Activated naive CD8-positive, alpha-beta T cell treated with anti-CD3 and anti-CD28 coated beads, Interleukin-2, amount 10 ng/mL, durations not matched to agents 7 days and 5 days (primary cell): ENCODE results near the gene OBP2A. TPM values are rescaled to one million over a fixed set of nuclear protein-coding genes. Genes with fewer than 3 reads are reported as not detected.

Experiments
- ATAC-seq: fragments of 150-1000 bp; cut with Tn5 transposase; one replicate; pipeline ENCODE4 v1.10.0; 2021; ENCODE audit warnings: low read depth, moderate library complexity
- POLR2A ChIA-PET: fragments of 350-600 bp; sonication (Branson Sonifier 250); formaldehyde crosslinking; loops from one replicate; lab custom pipeline; 2021; ENCODE audit warnings: antibody characterized with exemption; lab: Charles Lee
- DNase-seq: peaks from one replicate; pipeline ENCODE4 v3.0.0; 2021
- H3K27ac Mint-ChIP-seq: one replicate; pipeline ENCODE4 v1.8.0; 2022; ENCODE audit warnings: mild to moderate bottlenecking, mixed read lengths
- H3K27me3 Mint-ChIP-seq: one replicate; pipeline ENCODE4 v1.8.0; 2022; ENCODE audit warnings: mild to moderate bottlenecking, moderate library complexity, mixed read lengths
- H3K36me3 Mint-ChIP-seq: one replicate; pipeline ENCODE4 v1.8.0; 2021; ENCODE audit warnings: mild to moderate bottlenecking, mixed read lengths
- H3K4me1 Mint-ChIP-seq: one replicate; pipeline ENCODE4 v1.8.0; 2021; ENCODE audit warnings: mixed read lengths
- H3K4me3 Mint-ChIP-seq: one replicate; pipeline ENCODE4 v1.8.0; 2022; ENCODE audit warnings: mild to moderate bottlenecking, moderate library complexity, mixed read lengths
- H3K9me3 Mint-ChIP-seq: one replicate; pipeline ENCODE4 v1.8.0; 2021; ENCODE audit warnings: mixed read lengths
- total RNA-seq, 2 experiments: library from RNA; stranded (reverse); gene quantifications; one replicate each; pipeline ENCODE4 v1.2.3, GENCODE V29; 2021

Gene OBP2A
- total RNA-seq, 2 experiments from 2014 or later = not detected

GRCh38 chr9:135516132-135516860 lies 29.6 kb upstream of the OBP2A start:
- DNase-seq (no peak), ATAC-seq (peak; percentile 30)
- no peak overlapping the region for H3K27ac Mint-ChIP-seq
- H3K27me3 Mint-ChIP-seq = peaks cover 17% of the 10 kb centered on the region
- no peak overlapping the region for H3K4me3 Mint-ChIP-seq
- H3K36me3 Mint-ChIP-seq = no peaks in the 10 kb centered on the region
- POLR2A ChIA-PET = no interaction called here
- H3K4me1 Mint-ChIP-seq = peaks cover 6% of the 10 kb centered on the region
- H3K9me3 Mint-ChIP-seq = no peaks in the 10 kb centered on the region

- POLR2A ChIA-PET = no interaction called here
- H3K4me1 Mint-ChIP-seq = peaks cover 3% of the 10 kb centered on the region
Observed at GRCh38 chr9:135517407-135517822, 28.5 kb upstream of the OBP2A start.

GRCh38 chr9:135519179-135519971 lies 26.6 kb upstream of the OBP2A start:
- no peaks in the 10 kb centered on the region for H3K36me3 Mint-ChIP-seq
- H3K27ac Mint-ChIP-seq = no peak overlapping the region
- ATAC-seq (no peak), DNase-seq (no peak)
- H3K27me3 Mint-ChIP-seq = peaks cover 17% of the 10 kb centered on the region
- H3K9me3 Mint-ChIP-seq = no peaks in the 10 kb centered on the region
- POLR2A ChIA-PET = no interaction called here
- peaks cover 3% of the 10 kb centered on the region for H3K4me1 Mint-ChIP-seq
- no peak overlapping the region for H3K4me3 Mint-ChIP-seq

More at GRCh38 chr9:135517407-135517822, 28.5 kb upstream of the OBP2A start:
- Mint-ChIP-seq H3K27ac (no peak overlapping the region), H3K9me3 (no peaks in the 10 kb centered on the region), H3K36me3 (no peaks in the 10 kb centered on the region), H3K4me3 (no peak overlapping the region), H3K27me3 (peaks cover 17% of the 10 kb centered on the region)
- DNase-seq (no peak), ATAC-seq (no peak)

GRCh38 chr9:135520916-135521607 lies 24.9 kb upstream of the OBP2A start, which contains the start of gene LCN1:
LCN1 (plus strand) TSS chr9:135521440; CDS start chr9:135521498, 58 bp downstream.
- DNase-seq (no peak), ATAC-seq (no peak)
- no peaks in the 10 kb centered on the region for H3K36me3 Mint-ChIP-seq
- H3K4me3 Mint-ChIP-seq = no peak within 1 kb of the TSS
- H3K9me3 Mint-ChIP-seq = no peaks in the 10 kb centered on the region
- peaks cover 17% of the 10 kb centered on the region for H3K27me3 Mint-ChIP-seq
- no peak within 1 kb of the TSS for H3K27ac Mint-ChIP-seq
- H3K4me1 Mint-ChIP-seq = peaks cover 2% of the 10 kb centered on the region
- POLR2A ChIA-PET = no interaction called here

GRCh38 chr9:135521608-135522095 lies 24.3 kb upstream of the OBP2A start:
- no peaks in the 10 kb centered on the region for H3K4me1 Mint-ChIP-seq
- no peak overlapping the region for H3K4me3 Mint-ChIP-seq
- POLR2A ChIA-PET = no interaction called here
- H3K27ac Mint-ChIP-seq = no peak overlapping the region
- H3K27me3 Mint-ChIP-seq = peaks cover 17% of the 10 kb centered on the region
- ATAC-seq (no peak), DNase-seq (no peak)
- no peaks in the 10 kb centered on the region for H3K9me3 Mint-ChIP-seq
- H3K36me3 Mint-ChIP-seq = no peaks in the 10 kb centered on the region

- H3K36me3 Mint-ChIP-seq = no peaks in the 10 kb centered on the region
- no peak for DNase-seq
- H3K27ac Mint-ChIP-seq = no peak overlapping the region
Observed at GRCh38 chr9:135522137-135522877, 23.6 kb upstream of the OBP2A start.

GRCh38 chr9:135522931-135523330 lies 23.0 kb upstream of the OBP2A start:
- Mint-ChIP-seq H3K4me3 (no peak overlapping the region), H3K4me1 (no peaks in the 10 kb centered on the region), H3K36me3 (no peaks in the 10 kb centered on the region), H3K27me3 (peaks cover 11% of the 10 kb centered on the region), H3K27ac (no peak overlapping the region), H3K9me3 (no peaks in the 10 kb centered on the region)
- no peak for ATAC-seq
- DNase-seq = no peak
- POLR2A ChIA-PET = no interaction called here

More at GRCh38 chr9:135522137-135522877, 23.6 kb upstream of the OBP2A start:
- ATAC-seq = no peak
- Mint-ChIP-seq H3K9me3 (no peaks in the 10 kb centered on the region), H3K27me3 (peaks cover 16% of the 10 kb centered on the region), H3K4me3 (no peak overlapping the region), H3K4me1 (no peaks in the 10 kb centered on the region)
- POLR2A ChIA-PET = no interaction called here

GRCh38 chr9:135523521-135524129 lies 22.3 kb upstream of the OBP2A start:
- Mint-ChIP-seq H3K27me3 (peaks cover 7% of the 10 kb centered on the region), H3K4me3 (no peak overlapping the region), H3K4me1 (no peaks in the 10 kb centered on the region), H3K27ac (no peak overlapping the region), H3K36me3 (no peaks in the 10 kb centered on the region), H3K9me3 (no peaks in the 10 kb centered on the region)
- POLR2A ChIA-PET = no interaction called here
- DNase-seq (no peak), ATAC-seq (no peak)

- Mint-ChIP-seq H3K27ac (no peak overlapping the region), H3K9me3 (no peaks in the 10 kb centered on the region), H3K4me3 (no peak overlapping the region), H3K4me1 (peaks cover 1% of the 10 kb centered on the region), H3K36me3 (no peaks in the 10 kb centered on the region), H3K27me3 (peaks cover 4% of the 10 kb centered on the region)
- ATAC-seq = no peak
- DNase-seq = no peak
- POLR2A ChIA-PET = interaction anchor here (0.6 kb wide), 1 partner anchor 115 kb away, joined by 3 read pairs; the partner anchor contains the start of gene GLT6D1
Observed at GRCh38 chr9:135524130-135524861, 21.6 kb upstream of the OBP2A start.

GRCh38 chr9:135525241-135526088 lies 20.5 kb upstream of the OBP2A start:
- Mint-ChIP-seq H3K27me3 (peaks cover 5% of the 10 kb centered on the region), H3K4me3 (no peak overlapping the region), H3K36me3 (no peaks in the 10 kb centered on the region), H3K27ac (no peak overlapping the region), H3K4me1 (peaks cover 1% of the 10 kb centered on the region), H3K9me3 (no peaks in the 10 kb centered on the region)
- DNase-seq = no peak
- POLR2A ChIA-PET = no interaction called here
- no peak for ATAC-seq

- no peak overlapping the region for H3K27ac Mint-ChIP-seq
- H3K9me3 Mint-ChIP-seq = no peaks in the 10 kb centered on the region
- peaks cover 3% of the 10 kb centered on the region for H3K27me3 Mint-ChIP-seq
- POLR2A ChIA-PET = no interaction called here
- no peak for DNase-seq
- peaks cover 1% of the 10 kb centered on the region for H3K4me1 Mint-ChIP-seq
- ATAC-seq = no peak
- H3K36me3 Mint-ChIP-seq = no peaks in the 10 kb centered on the region
- no peak overlapping the region for H3K4me3 Mint-ChIP-seq
Observed at GRCh38 chr9:135526089-135526729, 19.7 kb upstream of the OBP2A start.
